Stimulated activated CD8-positive, alpha-beta memory T cell treated with anti-CD3 and anti-CD28 coated beads, Interleukin-4, amount 100 ng/mL, for 1 hour (primary cell): ENCODE data around the gene DPP6.

ENCODE experiments used
- DNase-seq, 2 donors: peaks; one replicate each; pipeline ENCODE4 v3.0.0-alpha.2; 2020; ENCODE audit warnings: low read depth in 2 of 2, low spot score in 1 of 2

The DPP6 gene

GRCh38 chr7:154336295-154336694, 284.1 kb downstream of the DPP6 start:
- no peak for DNase-seq

DNA sequence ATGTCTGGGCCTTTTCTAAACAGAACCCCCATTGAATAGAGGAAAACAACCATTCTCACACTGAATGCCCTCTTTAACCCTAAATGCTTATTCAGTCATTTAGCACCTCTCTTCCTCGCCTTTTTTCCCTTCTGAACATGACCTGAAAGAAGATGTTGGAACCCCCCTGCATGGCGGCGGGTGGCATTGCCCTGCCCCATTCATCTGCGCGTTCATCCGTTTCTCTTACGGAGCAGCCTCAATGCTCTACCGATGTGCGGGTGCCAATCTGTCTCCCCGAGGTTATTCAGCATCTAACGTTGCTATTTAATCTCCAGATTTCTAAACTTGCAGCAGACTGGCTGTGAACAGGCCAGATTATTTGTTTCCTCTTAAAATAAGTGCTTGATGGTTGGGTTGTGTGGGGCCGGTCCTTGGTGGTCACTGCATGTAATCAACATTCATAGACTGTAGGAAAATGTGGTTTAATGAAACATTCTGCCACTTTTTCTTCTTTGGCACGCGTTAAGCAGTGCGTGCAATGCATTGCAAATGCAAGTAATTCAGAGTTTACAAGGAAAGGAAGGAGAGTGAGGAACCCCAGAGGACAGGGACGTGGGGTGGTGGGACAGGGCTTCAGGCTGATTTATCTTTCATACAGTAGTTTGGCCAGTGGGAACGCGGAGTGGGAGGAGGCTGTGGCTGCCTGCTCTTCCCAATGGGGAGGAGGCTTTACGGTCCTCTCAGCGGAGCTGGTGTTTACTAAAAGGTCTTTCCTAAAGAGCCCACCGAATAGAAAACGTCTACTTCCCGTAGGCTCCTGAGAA, 286.7 kb downstream of the DPP6 start:
- DNase-seq = no peak

- DNase-seq = no peak
Observed at GRCh38 chr7:154342971-154343633, 290.9 kb downstream of the DPP6 start.

- DNase-seq = no peak
Observed at GRCh38 chr7:154343778-154344412, 291.7 kb downstream of the DPP6 start.

DNA sequence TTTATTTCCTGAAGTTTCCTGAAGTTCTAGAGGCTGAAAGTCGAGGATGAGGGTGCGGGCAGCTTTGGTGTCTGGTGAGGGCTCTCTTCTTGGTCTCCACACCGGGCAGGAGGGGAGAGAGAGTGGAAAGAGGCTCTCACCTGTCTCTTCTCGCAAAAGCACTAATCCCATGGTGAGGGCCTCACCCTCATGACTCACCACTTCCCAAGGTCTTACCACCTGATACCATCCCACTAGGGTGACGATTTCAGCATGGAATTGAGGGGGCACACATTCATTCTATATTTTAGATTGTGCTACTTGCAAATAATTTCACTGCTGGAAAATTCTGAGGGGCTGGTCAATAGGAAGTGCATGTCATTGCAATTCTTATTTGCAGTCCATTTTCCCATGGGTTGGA, 292.9 kb downstream of the DPP6 start:
- no peak for DNase-seq

- DNase-seq = no peak
Observed at GRCh38 chr7:154347700-154348266, 295.6 kb downstream of the DPP6 start.

- DNase-seq = no peak
Observed at GRCh38 chr7:154350892-154351291, 298.7 kb downstream of the DPP6 start.

DNA sequence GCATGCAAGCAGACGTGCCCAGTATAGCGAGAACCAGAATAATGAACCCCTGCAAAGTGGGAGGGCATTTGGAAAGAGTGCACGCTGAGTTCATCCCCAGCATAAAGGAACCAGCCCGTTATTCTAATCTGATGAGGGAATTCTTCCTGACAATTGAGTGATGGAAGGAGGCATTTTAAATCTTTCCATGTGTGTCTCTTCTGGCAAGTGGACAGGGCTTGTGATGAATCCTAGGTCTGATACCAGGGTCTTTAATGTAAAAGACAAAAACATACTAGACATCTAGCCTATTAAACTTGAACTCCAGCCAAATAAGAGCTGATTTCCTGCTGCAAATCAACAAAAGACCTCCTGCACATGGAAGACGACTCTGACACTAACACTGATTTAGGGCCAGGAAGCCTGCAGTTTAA, 301.2 kb downstream of the DPP6 start:
- DNase-seq = no peak

GRCh38 chr7:154364170-154364569, 312.0 kb downstream of the DPP6 start:
- no peak for DNase-seq

GRCh38 chr7:154371424-154371823, 319.2 kb downstream of the DPP6 start:
- no peak for DNase-seq

- no peak for DNase-seq
Observed at GRCh38 chr7:154372011-154372601, 319.9 kb downstream of the DPP6 start.

DNA sequence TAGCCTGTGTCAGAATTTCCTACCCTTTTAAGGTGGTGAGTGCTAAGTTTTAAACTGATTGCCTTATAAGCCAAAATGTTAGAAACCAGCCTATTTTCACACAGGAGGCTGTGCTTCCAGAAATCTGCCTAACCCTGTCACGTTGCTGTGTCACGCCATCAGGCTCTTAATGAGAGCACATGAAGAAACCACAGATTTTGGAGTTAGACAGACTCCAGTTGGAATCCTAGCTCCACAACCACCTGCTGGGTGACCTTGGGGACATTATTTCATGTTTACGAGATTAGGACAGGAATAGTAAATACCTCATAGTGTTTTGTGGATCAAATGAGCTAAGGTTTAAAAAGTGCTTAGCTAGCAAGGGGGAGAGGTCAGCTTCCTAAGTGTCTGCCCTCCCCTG, 321.8 kb downstream of the DPP6 start:
- no peak for DNase-seq

- DNase-seq = no peak
Observed at GRCh38 chr7:154375956-154376355, 323.8 kb downstream of the DPP6 start.

DNA sequence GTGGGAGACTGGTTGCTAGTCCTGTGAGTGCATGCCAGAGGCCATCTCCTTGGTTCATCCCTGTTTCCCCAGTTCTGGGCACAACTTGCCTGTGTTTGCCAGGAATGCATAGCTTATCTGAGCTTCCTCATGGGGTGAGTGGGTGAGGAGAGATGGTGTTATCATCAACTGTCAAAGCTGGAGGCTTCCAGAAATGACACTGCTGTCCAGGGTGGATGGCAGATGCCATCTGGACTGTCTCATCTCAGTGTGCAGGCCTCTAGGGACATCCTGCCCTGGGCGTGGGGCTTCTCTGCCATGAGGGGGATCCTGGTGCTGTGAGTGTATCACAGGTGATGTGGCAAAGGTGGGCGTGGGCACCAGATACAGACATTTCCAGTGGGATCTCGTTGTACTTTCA, 328.6 kb downstream of the DPP6 start:
- DNase-seq = no peak

GRCh38 chr7:154383045-154383444, 330.8 kb downstream of the DPP6 start:
- no peak for DNase-seq

DNA sequence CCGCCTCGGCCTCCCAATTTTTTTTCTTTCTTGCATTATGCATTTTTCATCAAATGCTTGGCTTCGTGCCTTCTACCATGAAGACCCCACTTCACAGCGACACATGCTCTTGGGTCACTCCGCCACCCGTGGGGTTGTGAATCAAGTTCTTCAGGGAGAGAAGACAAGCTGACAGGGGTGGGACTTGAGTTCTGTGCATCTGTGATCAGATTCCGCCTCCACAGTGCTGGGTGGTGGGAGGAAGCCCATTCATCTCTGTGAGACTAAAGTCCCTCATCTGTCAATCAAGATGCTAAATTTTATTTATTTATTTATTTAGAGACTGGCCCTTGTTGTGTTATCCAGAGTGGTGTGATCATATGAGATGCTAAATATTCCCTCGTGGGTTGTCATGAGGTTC, 333.0 kb downstream of the DPP6 start:
- no peak for DNase-seq

DNA sequence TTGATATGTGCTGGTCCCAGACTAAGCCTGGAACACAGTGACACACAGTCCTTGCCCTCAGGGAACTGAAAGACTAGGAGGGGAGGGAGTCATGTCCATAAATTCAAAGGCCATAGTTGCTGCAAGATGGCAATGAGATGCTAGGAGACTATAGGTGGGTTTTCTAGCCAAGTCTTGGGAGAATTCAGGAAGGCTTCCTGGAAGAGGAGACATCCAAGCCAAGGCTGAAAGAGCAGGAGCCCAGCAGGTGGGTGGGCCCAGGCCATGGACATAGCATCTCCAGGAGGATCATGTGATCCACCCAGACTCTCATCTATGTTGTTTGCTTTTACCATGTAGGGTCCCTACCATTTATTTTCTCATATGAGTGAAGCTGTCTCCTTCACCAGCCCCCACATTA, 335.1 kb downstream of the DPP6 start:
- DNase-seq = no peak

DNA sequence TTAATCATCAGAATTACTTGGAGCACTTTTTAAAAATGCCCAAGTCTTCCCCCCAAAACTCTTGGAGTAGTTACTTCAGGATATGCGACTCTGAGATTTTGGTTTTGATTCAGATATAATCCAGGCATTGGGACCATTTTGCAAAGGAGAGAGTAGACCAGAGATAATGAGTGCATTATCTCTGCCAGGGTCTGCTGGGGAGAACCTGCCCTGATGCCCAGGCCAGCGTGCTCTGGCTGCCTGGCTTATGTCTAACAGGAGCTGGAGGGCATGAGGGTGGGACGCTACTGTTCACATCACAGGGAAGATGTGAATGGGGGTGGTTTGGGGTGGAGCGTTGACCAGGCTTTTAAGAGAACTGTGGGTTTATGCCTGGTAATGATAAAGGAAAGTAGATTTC, 336.2 kb downstream of the DPP6 start:
- no peak for DNase-seq

- DNase-seq = no peak
Observed at GRCh38 chr7:154388999-154389398, 336.8 kb downstream of the DPP6 start.

- no peak for DNase-seq
Observed at GRCh38 chr7:154390961-154391360, 338.8 kb downstream of the DPP6 start.

DNA sequence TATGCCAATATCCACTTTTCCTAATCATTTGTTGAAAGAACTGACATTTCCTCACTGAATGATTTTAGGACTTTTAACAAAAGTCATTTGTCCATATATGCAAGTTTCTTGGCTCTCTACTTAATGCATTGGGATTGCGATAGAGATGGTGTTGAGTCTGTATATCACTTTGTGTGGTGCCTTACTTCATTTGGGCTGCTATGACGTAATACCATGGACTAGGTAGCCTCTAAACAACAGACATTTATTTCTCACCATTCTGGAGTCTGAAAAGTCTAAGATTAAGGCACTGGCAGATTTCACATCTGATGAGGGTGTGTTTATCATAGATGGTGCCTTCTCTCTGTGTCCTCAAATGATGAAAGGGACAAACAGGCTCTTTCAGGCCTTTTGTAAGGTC, 342.6 kb downstream of the DPP6 start:
- DNase-seq = no peak

- no peak for DNase-seq
Observed at GRCh38 chr7:154406312-154406711, 354.1 kb downstream of the DPP6 start.
